ENCODE data around the gene RMI2.

DNA sequence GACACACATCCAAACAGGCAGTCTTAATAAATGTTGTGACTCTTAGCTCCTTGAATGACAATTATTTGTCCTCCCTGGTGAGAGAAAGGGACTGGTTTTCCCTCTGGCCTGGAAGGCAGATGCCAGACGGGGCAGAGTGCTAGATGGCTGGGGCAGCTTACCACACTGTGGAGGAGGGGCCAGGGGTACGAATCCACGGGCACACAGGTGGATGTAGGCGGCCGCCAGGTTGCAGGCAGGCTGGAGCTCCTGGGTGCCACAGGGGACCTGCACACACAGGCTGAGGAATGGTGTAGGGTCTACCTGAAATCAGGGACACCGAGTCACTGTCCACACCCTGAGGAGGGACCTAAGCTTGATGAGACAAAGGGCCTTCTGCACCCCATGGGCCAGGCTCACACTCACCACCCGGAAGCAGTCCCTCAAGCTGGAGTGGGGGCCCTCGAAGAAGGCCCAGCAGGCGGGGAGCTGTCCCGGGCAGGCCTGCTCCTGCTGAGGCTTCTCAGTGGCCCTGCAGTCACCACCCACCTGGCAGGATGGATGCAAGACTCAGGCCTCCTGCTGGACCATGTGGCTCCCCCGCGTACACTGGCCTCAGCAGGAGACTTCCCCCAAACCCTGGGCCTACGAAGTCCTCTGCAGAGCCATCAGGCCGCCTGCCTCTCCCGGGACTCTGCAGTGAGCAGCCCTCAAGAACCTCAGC lies 38.4 kb downstream of the RMI2 start:
- TF ChIP-seq POLR2AphosphoS5 (IDR thresholded peaks at IDR 0.05) (no peak), POLR2A (IDR thresholded peaks at IDR 0.05) (no peak)
- TF ChIP-seq, protein P1, sequence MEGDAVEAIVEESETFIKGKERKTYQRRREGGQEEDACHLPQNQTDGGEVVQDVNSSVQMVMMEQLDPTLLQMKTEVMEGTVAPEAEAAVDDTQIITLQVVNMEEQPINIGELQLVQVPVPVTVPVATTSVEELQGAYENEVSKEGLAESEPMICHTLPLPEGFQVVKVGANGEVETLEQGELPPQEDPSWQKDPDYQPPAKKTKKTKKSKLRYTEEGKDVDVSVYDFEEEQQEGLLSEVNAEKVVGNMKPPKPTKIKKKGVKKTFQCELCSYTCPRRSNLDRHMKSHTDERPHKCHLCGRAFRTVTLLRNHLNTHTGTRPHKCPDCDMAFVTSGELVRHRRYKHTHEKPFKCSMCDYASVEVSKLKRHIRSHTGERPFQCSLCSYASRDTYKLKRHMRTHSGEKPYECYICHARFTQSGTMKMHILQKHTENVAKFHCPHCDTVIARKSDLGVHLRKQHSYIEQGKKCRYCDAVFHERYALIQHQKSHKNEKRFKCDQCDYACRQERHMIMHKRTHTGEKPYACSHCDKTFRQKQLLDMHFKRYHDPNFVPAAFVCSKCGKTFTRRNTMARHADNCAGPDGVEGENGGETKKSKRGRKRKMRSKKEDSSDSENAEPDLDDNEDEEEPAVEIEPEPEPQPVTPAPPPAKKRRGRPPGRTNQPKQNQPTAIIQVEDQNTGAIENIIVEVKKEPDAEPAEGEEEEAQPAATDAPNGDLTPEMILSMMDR (IDR thresholded peaks at IDR 0.05) = no peak

All from breast epithelium (tissue), 3 donors.